OCI-LY7 (cell line): Measurements from ENCODE around the gene UBE3D. TPM values are rescaled to one million over a fixed set of nuclear protein-coding genes. Genes with fewer than 3 reads are reported as not detected.

Experiments used
- BruUV-seq: library from RNA; stranded (reverse); fragments of 400-500 nt; replicated peaks from 2 replicates; lab custom pipeline; 2021; lab: Mats Ljungman, UMichigan
- CTCF ChIA-PET: fragments of 300-600 bp; sonication (Branson Sonifier 250); formaldehyde crosslinking; loops from one replicate; lab custom pipeline; 2022; ENCODE audit warnings: antibody characterized with exemption; ENCODE audit not compliant: unreplicated experiment; lab: Charles Lee
- POLR2A ChIA-PET: fragments of 300-600 bp; sonication (Branson Sonifier 250); formaldehyde crosslinking; loops from one replicate; lab custom pipeline; 2022; ENCODE audit warnings: antibody characterized with exemption; lab: Charles Lee
- DNase-seq: peaks from one replicate; pipeline ENCODE4 v3.0.0-alpha.2; 2015; ENCODE audit warnings: low spot score
- H2AFZ ChIP-seq: fragments of 200-600 bp; sonication (generic), shearing (Covaris generic); 2 replicates; pipeline ENCODE4 v1.6.1; 2014; ENCODE audit warnings: mild to moderate bottlenecking, antibody characterized with exemption, low read length, moderate library complexity
- H3K27ac ChIP-seq: fragments of 200-600 bp; sonication (generic); 2 replicates; pipeline ENCODE4 v1.5.1; 2014; ENCODE audit warnings: mixed run types, low read depth, mild to moderate bottlenecking, moderate library complexity, low read length, inconsistent platforms; ENCODE audit not compliant: poor library complexity, severe bottlenecking
- H3K36me3 ChIP-seq: fragments of 200-600 bp; sonication (generic); 2 replicates; pipeline ENCODE4 v1.6.1; 2014; ENCODE audit warnings: mild to moderate bottlenecking, antibody characterized with exemption, low read length, moderate library complexity, mixed read lengths; ENCODE audit not compliant: insufficient read depth
- H3K4me1 ChIP-seq: fragments of 200-600 bp; sonication (generic); 2 replicates; pipeline ENCODE4 v1.5.1; 2014; ENCODE audit warnings: mild to moderate bottlenecking, low read length; ENCODE audit not compliant: insufficient read depth, poor library complexity, severe bottlenecking
- H3K4me2 ChIP-seq: fragments of 200-600 bp; sonication (generic); 2 replicates; pipeline ENCODE4 v1.6.1; 2014; ENCODE audit warnings: mild to moderate bottlenecking, low read length
- H3K4me3 ChIP-seq: fragments of 200-600 bp; sonication (generic); 2 replicates; pipeline ENCODE4 v1.5.1; 2014; ENCODE audit warnings: mild to moderate bottlenecking, low read depth, low read length; ENCODE audit not compliant: poor library complexity, severe bottlenecking
- H3K79me2 ChIP-seq: fragments of 200-600 bp; sonication (generic); 2 replicates; pipeline ENCODE4 v1.6.1; 2016; ENCODE audit warnings: low read depth, mild to moderate bottlenecking, low read length, moderate library complexity, mixed read lengths; ENCODE audit not compliant: insufficient read depth
- H3K9me2 ChIP-seq: fragments of 200-600 bp; sonication (generic); 2 replicates; pipeline ENCODE4 v1.6.1; 2016; ENCODE audit warnings: mild to moderate bottlenecking, low read length, mixed read lengths; ENCODE audit not compliant: insufficient read depth
- H3K9me3 ChIP-seq: fragments of 200-600 bp; sonication (generic); 2 replicates; pipeline ENCODE4 v1.6.1; 2014; ENCODE audit warnings: mild to moderate bottlenecking, mixed run types, low read length, mixed read lengths
- H4K20me1 ChIP-seq: fragments of 200-600 bp; sonication (generic); 2 replicates; pipeline ENCODE4 v1.6.1; 2014; ENCODE audit warnings: mild to moderate bottlenecking, antibody characterized with exemption, low read length, moderate library complexity, mixed read lengths; ENCODE audit not compliant: insufficient read depth
- CTCF ChIP-seq: fragments of 200-600 bp; sonication (generic); conservative IDR thresholded peaks from 2 replicates; pipeline ENCODE4 v1.5.1; 2014; ENCODE audit warnings: mild to moderate bottlenecking, antibody characterized with exemption, low read length, moderate library complexity, mixed read lengths
- EZH2phosphoT487 ChIP-seq: fragments of 200-600 bp; sonication (generic); IDR thresholded peaks from 2 replicates; pipeline ENCODE4 v1.6.1; 2018; ENCODE audit warnings: low read depth, borderline replicate concordance, mild to moderate bottlenecking, mixed run types, antibody characterized with exemption, low read length, moderate library complexity, mixed read lengths
- intact Hi-C: fragments of 100-400 bp; cut with micrococcal nuclease; formaldehyde crosslinking; loops from one replicate; pipeline ENCODE4 v1.10.0; 2022; ENCODE audit not compliant: unreplicated experiment
- total RNA-seq, 2 experiments: library from RNA; depleted of rRNA in 1 of 2; stranded (reverse); fragments of >200 nt in 1 of 2; shearing (Covaris generic) in 1 of 2; gene quantifications; 2 replicates each; pipeline ENCODE4 v1.2.3, GENCODE V29; 2014 to 2022

The UBE3D gene
- total RNA-seq, 2 experiments from 2014 or later: 11.0 to 15.1 TPM

- H3K4me3 ChIP-seq: no peak overlapping the region
- DNase-seq: no peak
- no peaks in the 10 kb centered on the region for H3K9me3 ChIP-seq
- BruUV-seq: no TSS peak
- CTCF ChIA-PET: no interaction called here
- H3K79me2 ChIP-seq: no peaks in the 10 kb centered on the region
- no peaks in the 10 kb centered on the region for H3K9me2 ChIP-seq
- no peak overlapping the region for H3K4me2 ChIP-seq
- no peaks in the 10 kb centered on the region for H3K4me1 ChIP-seq
- TF ChIP-seq EZH2phosphoT487: no peak
- no peak for TF ChIP-seq CTCF
- intact Hi-C loops: no loop called here
- no peak overlapping the region for H3K27ac ChIP-seq
- no peak overlapping the region for H2AFZ ChIP-seq
- H3K36me3 ChIP-seq: no peaks in the 10 kb centered on the region
- POLR2A ChIA-PET: interaction anchor here (0.7 kb wide), 1 partner anchor 248 kb away, joined by 3 read pairs; no protein-coding TSS in a partner anchor
- H4K20me1 ChIP-seq: no peaks in the 10 kb centered on the region
Observed at GRCh38 chr6:82979657-82980056, 86.0 kb downstream of the UBE3D start.

GRCh38 chr6:82978362-82978945, 87.2 kb downstream of the UBE3D start:
- ChIA-PET CTCF (no interaction called here), POLR2A (no interaction called here)
- BruUV-seq: no TSS peak
- Histone ChIP-seq H3K4me2 (no peak overlapping the region), H3K4me1 (no peaks in the 10 kb centered on the region), H3K36me3 (no peaks in the 10 kb centered on the region), H3K9me2 (no peaks in the 10 kb centered on the region), H3K4me3 (no peak overlapping the region), H3K79me2 (no peaks in the 10 kb centered on the region), H2AFZ (no peak overlapping the region), H4K20me1 (no peaks in the 10 kb centered on the region), H3K9me3 (no peaks in the 10 kb centered on the region), H3K27ac (no peak overlapping the region)
- DNase-seq: no peak
- TF ChIP-seq CTCF: no peak
- no peak for TF ChIP-seq EZH2phosphoT487
- intact Hi-C loops: no loop called here

GRCh38 chr6:82976179-82976578, 89.5 kb downstream of the UBE3D start:
- Histone ChIP-seq H3K36me3 (no peaks in the 10 kb centered on the region), H3K79me2 (no peaks in the 10 kb centered on the region), H3K9me3 (no peaks in the 10 kb centered on the region), H2AFZ (no peak overlapping the region), H3K4me2 (no peak overlapping the region), H3K27ac (no peak overlapping the region), H4K20me1 (no peaks in the 10 kb centered on the region), H3K9me2 (no peaks in the 10 kb centered on the region), H3K4me3 (no peak overlapping the region), H3K4me1 (no peaks in the 10 kb centered on the region)
- no TSS peak for BruUV-seq
- no peak for TF ChIP-seq CTCF
- TF ChIP-seq EZH2phosphoT487: no peak
- intact Hi-C loops: no loop called here
- ChIA-PET POLR2A (interaction anchor here (0.7 kb wide), 1 partner anchor 531 kb away, joined by 4 read pairs; no protein-coding TSS in a partner anchor), CTCF (no interaction called here)
- no peak for DNase-seq
